Activated CD4-positive, CD25-positive, alpha-beta regulatory T cell treated with anti-CD3 and anti-CD28 coated beads, Interleukin-2, amount 50 U/mL, for 72 hours (primary cell): Measurements from ENCODE around the gene ANKRD17.
"Not testable (repeated sequence)": the region's sequence is repeated elsewhere in the genome, so short reads cannot be mapped to it uniquely, and the experiment has no call there.

Experiments
- DNase-seq: peaks from one replicate; pipeline ENCODE4 v3.0.0; 2021

Gene ANKRD17

GRCh38 chr4:73258686-73259570 lies at the start of gene ANKRD17:
ANKRD17 (minus strand) TSS chr4:73258798; CDS start chr4:73258668, 130 bp downstream.
- DNase-seq: peak; percentile 90

GRCh38 chr4:73308286-73308685 lies 49.7 kb upstream of the ANKRD17 start:
- DNase-seq: no peak

GRCh38 chr4:73303711-73304110 lies 45.1 kb upstream of the ANKRD17 start:
- no peak for DNase-seq

- no peak for DNase-seq
Observed at GRCh38 chr4:73299548-73300280, 41.1 kb upstream of the ANKRD17 start.

GRCh38 chr4:73292661-73293060 lies 34.1 kb upstream of the ANKRD17 start:
- not testable (repeated sequence) for DNase-seq

GRCh38 chr4:73281982-73282381 lies 23.4 kb upstream of the ANKRD17 start:
- no peak for DNase-seq

GRCh38 chr4:73281396-73281795 lies 22.8 kb upstream of the ANKRD17 start:
- no peak for DNase-seq

- DNase-seq: no peak
Observed at GRCh38 chr4:73277201-73277600, 18.6 kb upstream of the ANKRD17 start.

- no peak for DNase-seq
Observed at GRCh38 chr4:73275318-73275654, 16.7 kb upstream of the ANKRD17 start.

GRCh38 chr4:73272816-73273215 lies 14.2 kb upstream of the ANKRD17 start:
- DNase-seq: no peak

- DNase-seq: no peak
Observed at GRCh38 chr4:73267050-73267449, 8.5 kb upstream of the ANKRD17 start.

- no peak for DNase-seq
Observed at GRCh38 chr4:73259571-73260090, 1.0 kb upstream of the ANKRD17 start.

- DNase-seq: no peak
Observed at GRCh38 chr4:73258436-73258685, 237 bp downstream of the ANKRD17 start.

GRCh38 chr4:73257651-73258435 lies 755 bp downstream of the ANKRD17 start:
- no peak for DNase-seq

- peak; percentile 46 for DNase-seq
Observed at GRCh38 chr4:73257234-73257633, 1.4 kb downstream of the ANKRD17 start.

GRCh38 chr4:73255847-73256246 lies 2.8 kb downstream of the ANKRD17 start:
- not testable (repeated sequence) for DNase-seq

GRCh38 chr4:73252001-73252400 lies 6.6 kb downstream of the ANKRD17 start:
- DNase-seq: no peak

GRCh38 chr4:73251384-73251783 lies 7.2 kb downstream of the ANKRD17 start:
- no peak for DNase-seq

- DNase-seq: no peak
Observed at GRCh38 chr4:73250642-73251041, 8.0 kb downstream of the ANKRD17 start.

GRCh38 chr4:73248821-73249220 lies 9.8 kb downstream of the ANKRD17 start:
- DNase-seq: no peak

GRCh38 chr4:73248416-73248815 lies 10.2 kb downstream of the ANKRD17 start:
- DNase-seq: no peak

- DNase-seq: no peak
Observed at GRCh38 chr4:73247100-73247499, 11.5 kb downstream of the ANKRD17 start.

GRCh38 chr4:73245955-73246354 lies 12.6 kb downstream of the ANKRD17 start:
- no peak for DNase-seq
